Measurements from ENCODE around the gene RAB20. TPM values are rescaled to one million over a fixed set of nuclear protein-coding genes. Genes with fewer than 3 reads are reported as not detected.
"Not testable (repeated sequence)": the region's sequence is repeated elsewhere in the genome, so short reads cannot be mapped to it uniquely, and the experiment has no call there.

The RAB20 gene
- total RNA-seq, 2 donors from 2014 or later, result 2.4 to 3.7 TPM

GRCh38 chr13:110507678-110508381, 53.7 kb downstream of the RAB20 start:
- H3K27me3 Mint-ChIP-seq, result no peaks in the 10 kb centered on the region
- H3K27ac Mint-ChIP-seq, result no peak overlapping the region
- no peaks in the 10 kb centered on the region for H3K9me3 Mint-ChIP-seq
- no peak for ATAC-seq (replicated peaks)
- no peak overlapping the region for H3K4me3 Mint-ChIP-seq
- no peaks in the 10 kb centered on the region for H3K36me3 Mint-ChIP-seq (ENCODE audit: low read depth)
- no peaks in the 10 kb centered on the region for H3K4me1 Mint-ChIP-seq

DNA sequence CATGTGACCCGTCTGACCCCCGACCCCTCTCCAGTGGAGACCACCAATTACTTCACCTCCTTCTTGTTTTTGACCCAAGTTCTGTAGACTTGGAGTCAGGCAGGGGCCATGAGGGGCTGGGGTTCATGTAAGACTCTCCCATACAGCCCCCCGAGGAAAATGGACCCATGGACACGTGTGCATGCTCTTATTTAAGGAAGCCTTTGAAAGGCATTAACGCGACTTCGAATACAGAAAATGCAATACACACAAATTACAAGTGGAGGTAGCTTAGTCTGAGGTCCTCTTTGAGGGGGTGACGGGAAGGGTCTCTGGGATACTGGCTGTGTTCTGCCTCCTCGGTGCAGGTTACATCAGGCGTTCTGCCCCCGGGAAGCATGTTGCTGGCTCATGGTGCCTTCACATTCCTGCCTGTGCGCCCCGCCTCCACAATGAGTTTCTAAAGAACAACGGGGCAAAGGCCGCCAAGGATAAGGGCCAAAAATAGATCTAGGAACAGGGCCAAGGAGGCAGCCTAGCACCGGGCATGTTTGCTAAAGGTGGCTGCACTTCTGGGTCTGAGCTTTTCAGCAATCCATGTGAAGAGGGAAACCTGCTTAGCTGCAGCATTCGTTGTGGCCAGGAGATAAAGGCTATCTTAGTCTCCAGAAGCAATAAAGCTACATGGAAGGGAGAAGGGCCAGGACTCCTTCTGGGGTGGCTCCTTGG, 54.5 kb downstream of the RAB20 start:
- no peak for ATAC-seq (replicated peaks)
- Mint-ChIP-seq H3K27ac (no peak overlapping the region), H3K27me3 (peaks cover under 1% of the 10 kb centered on the region), H3K4me3 (no peak overlapping the region), H3K9me3 (no peaks in the 10 kb centered on the region), H3K4me1 (no peaks in the 10 kb centered on the region), H3K36me3 (ENCODE audit: low read depth) (no peaks in the 10 kb centered on the region)

GRCh38 chr13:110506396-110506795, 55.1 kb downstream of the RAB20 start:
- Mint-ChIP-seq H3K9me3 (no peaks in the 10 kb centered on the region), H3K27ac (no peak overlapping the region), H3K4me1 (no peaks in the 10 kb centered on the region), H3K4me3 (no peak overlapping the region), H3K36me3 (ENCODE audit: low read depth) (no peaks in the 10 kb centered on the region), H3K27me3 (peaks cover 4% of the 10 kb centered on the region)
- no peak for ATAC-seq (replicated peaks)

- Mint-ChIP-seq H3K9me3 (no peaks in the 10 kb centered on the region), H3K4me3 (no peak overlapping the region), H3K27me3 (peaks cover 4% of the 10 kb centered on the region), H3K27ac (no peak overlapping the region), H3K36me3 (ENCODE audit: low read depth) (no peaks in the 10 kb centered on the region), H3K4me1 (no peaks in the 10 kb centered on the region)
- no peak for ATAC-seq (replicated peaks)
Observed at GRCh38 chr13:110505594-110505993, 55.9 kb downstream of the RAB20 start.

DNA sequence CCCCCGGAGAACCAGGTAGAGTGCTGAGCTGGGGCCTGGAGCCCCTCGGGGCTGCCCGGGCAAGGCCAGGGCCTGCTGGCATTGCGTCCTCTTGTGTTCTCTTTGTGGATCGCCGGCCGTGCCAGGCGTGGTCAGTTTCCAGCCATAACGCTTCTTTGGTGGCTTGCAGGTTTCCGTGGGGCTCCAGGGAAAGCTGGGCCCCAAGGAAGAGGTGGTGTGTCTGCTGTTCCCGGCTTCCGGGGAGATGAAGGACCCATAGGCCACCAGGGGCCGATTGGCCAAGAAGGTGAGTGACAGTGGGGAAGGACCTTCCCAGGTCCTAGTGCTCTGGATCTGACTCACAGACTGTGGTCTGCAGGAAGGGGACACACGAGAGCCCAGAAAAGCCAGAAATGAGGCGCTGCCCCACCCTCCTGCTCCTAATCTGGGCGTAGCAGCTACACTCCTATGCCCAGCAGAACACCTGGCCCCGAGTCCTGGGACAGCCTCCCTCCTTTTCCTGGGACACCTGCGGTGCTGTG, 57.5 kb downstream of the RAB20 start:
- Mint-ChIP-seq H3K27me3 (peaks cover 7% of the 10 kb centered on the region), H3K36me3 (ENCODE audit: low read depth) (no peaks in the 10 kb centered on the region), H3K4me3 (no peak overlapping the region), H3K4me1 (no peaks in the 10 kb centered on the region), H3K27ac (no peak overlapping the region), H3K9me3 (no peaks in the 10 kb centered on the region)
- no peak for ATAC-seq (replicated peaks)

- H3K36me3 Mint-ChIP-seq (ENCODE audit: low read depth), result no peaks in the 10 kb centered on the region
- H3K27ac Mint-ChIP-seq, result no peak overlapping the region
- peaks cover 7% of the 10 kb centered on the region for H3K27me3 Mint-ChIP-seq
- no peaks in the 10 kb centered on the region for H3K4me1 Mint-ChIP-seq
- ATAC-seq (replicated peaks), result no peak
- H3K4me3 Mint-ChIP-seq, result no peak overlapping the region
- H3K9me3 Mint-ChIP-seq, result no peaks in the 10 kb centered on the region
Observed at GRCh38 chr13:110503037-110503901, 58.3 kb downstream of the RAB20 start.

GRCh38 chr13:110501188-110501587, 60.3 kb downstream of the RAB20 start:
- H3K36me3 Mint-ChIP-seq (ENCODE audit: low read depth), result no peaks in the 10 kb centered on the region
- H3K9me3 Mint-ChIP-seq, result no peaks in the 10 kb centered on the region
- no peaks in the 10 kb centered on the region for H3K4me1 Mint-ChIP-seq
- H3K27ac Mint-ChIP-seq, result no peak overlapping the region
- no peak overlapping the region for H3K4me3 Mint-ChIP-seq
- ATAC-seq (replicated peaks), result no peak
- peaks cover 7% of the 10 kb centered on the region for H3K27me3 Mint-ChIP-seq

DNA sequence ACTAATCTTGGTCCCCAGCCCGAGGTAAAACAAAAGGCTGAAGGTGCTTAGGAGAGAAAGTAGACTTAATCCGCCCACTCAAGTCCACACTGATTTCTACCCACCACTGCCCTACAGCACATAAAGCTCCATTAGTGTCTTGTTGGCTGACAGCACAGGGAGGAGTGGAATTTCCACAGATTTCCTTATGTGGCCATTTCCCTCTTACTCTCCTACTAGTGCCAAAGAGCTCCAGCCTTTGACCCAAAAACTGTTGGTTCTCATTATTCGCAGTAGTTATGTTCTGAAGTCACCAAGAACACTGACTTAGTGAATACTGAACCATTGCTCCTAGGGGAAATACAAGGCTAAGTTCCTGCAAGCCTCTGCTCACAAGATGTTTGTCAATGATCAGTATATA, 61.2 kb downstream of the RAB20 start:
- Mint-ChIP-seq H3K27ac (no peak overlapping the region), H3K4me1 (no peaks in the 10 kb centered on the region), H3K36me3 (ENCODE audit: low read depth) (no peaks in the 10 kb centered on the region), H3K27me3 (peaks cover 7% of the 10 kb centered on the region), H3K9me3 (no peaks in the 10 kb centered on the region), H3K4me3 (no peak overlapping the region)
- ATAC-seq (replicated peaks), result no peak

DNA sequence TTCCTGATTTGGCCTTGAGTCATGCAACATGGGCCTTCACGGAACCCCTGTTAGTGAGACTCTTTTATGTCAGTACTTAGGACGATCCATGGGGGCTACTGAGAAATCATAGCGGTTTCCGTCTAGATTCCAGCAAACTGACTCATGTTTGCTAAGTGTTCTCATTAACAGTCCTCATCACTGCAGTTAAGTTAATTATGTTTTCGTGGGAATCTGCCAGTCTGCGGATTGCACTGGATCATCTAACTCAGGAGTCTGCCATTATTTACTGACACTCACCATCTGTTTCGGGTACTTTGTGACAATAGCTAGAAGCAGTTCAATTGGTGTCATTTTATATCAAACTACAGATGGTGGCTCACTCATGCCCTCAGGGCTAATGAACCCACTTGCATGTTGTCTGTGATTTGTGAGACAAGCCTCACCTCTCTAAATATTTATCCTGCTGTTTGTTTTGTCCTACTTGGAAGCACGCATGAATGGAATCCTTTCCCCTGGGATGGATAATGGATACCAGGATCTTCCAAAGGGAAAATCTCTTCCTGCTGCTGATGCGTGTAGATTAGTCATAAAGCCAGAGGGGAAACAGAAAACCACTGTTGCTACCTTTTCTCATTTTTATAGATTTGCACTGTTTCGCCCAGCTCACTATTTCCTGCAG, 61.8 kb downstream of the RAB20 start:
- no peak for ATAC-seq (replicated peaks)
- Mint-ChIP-seq H3K36me3 (ENCODE audit: low read depth) (no peaks in the 10 kb centered on the region), H3K27ac (no peak overlapping the region), H3K27me3 (peaks cover 7% of the 10 kb centered on the region), H3K4me1 (no peaks in the 10 kb centered on the region), H3K4me3 (no peak overlapping the region), H3K9me3 (no peaks in the 10 kb centered on the region)

DNA sequence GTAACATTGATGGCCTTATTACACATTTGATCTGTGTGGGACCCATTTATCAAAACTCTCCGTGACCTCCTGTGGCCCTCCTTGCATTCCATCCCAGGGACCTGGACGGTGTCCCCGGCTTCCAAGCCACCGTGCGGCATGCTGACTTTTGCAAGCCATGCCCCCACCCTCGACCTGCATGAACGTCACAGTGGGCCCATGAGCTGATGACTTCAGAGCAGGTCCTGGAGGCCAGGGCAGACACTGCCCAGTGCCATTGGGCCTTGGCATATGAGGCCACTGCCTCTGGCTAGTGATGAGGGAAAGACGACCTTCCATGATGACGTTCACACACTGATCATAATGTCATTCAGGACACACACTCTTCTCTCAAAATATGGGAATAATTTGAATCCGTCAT, 62.8 kb downstream of the RAB20 start:
- Mint-ChIP-seq H3K4me1 (no peaks in the 10 kb centered on the region), H3K27ac (no peak overlapping the region), H3K4me3 (no peak overlapping the region), H3K9me3 (no peaks in the 10 kb centered on the region), H3K36me3 (ENCODE audit: low read depth) (no peaks in the 10 kb centered on the region), H3K27me3 (peaks cover 7% of the 10 kb centered on the region)
- ATAC-seq (replicated peaks), result no peak

DNA sequence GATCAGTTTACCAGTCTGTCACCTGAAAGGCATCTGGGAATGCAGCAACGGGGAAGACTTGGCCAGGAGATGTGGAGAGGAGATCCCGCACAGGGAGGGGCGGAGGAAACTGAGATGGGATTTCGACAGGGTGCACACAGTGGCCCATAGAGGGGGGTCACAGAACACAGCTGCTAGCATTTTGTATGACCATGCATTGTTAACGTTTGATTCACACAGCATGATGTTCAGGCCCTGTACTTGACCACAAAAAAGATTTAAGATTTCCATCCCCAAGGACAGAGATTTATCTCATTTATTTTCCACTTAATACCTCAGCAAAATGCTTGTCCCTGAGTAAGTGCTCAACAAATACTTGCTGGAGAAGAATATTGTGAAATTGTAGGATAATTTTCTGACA, 63.2 kb downstream of the RAB20 start:
- no peaks in the 10 kb centered on the region for H3K36me3 Mint-ChIP-seq (ENCODE audit: low read depth)
- no peak overlapping the region for H3K27ac Mint-ChIP-seq
- H3K4me1 Mint-ChIP-seq, result no peaks in the 10 kb centered on the region
- H3K27me3 Mint-ChIP-seq, result peaks cover 7% of the 10 kb centered on the region
- no peaks in the 10 kb centered on the region for H3K9me3 Mint-ChIP-seq
- no peak for ATAC-seq (replicated peaks)
- H3K4me3 Mint-ChIP-seq, result no peak overlapping the region

DNA sequence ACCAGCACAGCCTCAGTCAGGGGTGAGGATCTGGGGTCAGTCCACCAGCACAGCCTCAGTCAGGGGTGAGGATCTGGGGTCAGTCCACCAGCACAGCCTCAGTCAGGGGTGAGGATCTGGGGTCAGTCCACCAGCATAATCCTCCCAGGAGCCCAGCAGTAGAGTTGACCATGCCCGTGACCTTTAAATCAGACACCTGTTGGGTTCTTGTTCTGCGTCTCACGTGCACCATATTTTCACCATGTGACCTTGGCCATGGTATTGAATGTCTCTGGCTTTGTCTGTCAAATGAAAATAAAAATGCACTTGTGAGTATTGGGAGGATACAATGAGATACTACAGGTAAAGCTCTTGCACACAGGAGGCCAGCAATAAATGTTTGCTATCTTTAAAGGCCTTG, 63.6 kb downstream of the RAB20 start:
- H3K36me3 Mint-ChIP-seq (ENCODE audit: low read depth); H3K4me3 Mint-ChIP-seq; ATAC-seq (replicated peaks); H3K4me1 Mint-ChIP-seq; H3K27ac Mint-ChIP-seq; H3K27me3 Mint-ChIP-seq; H3K9me3 Mint-ChIP-seq: not testable (repeated sequence)

GRCh38 chr13:110497003-110497402, 64.5 kb downstream of the RAB20 start:
- no peak overlapping the region for H3K27ac Mint-ChIP-seq
- no peaks in the 10 kb centered on the region for H3K9me3 Mint-ChIP-seq
- peaks cover 6% of the 10 kb centered on the region for H3K27me3 Mint-ChIP-seq
- no peaks in the 10 kb centered on the region for H3K36me3 Mint-ChIP-seq (ENCODE audit: low read depth)
- ATAC-seq (replicated peaks), result no peak
- no peaks in the 10 kb centered on the region for H3K4me1 Mint-ChIP-seq
- no peak overlapping the region for H3K4me3 Mint-ChIP-seq

DNA sequence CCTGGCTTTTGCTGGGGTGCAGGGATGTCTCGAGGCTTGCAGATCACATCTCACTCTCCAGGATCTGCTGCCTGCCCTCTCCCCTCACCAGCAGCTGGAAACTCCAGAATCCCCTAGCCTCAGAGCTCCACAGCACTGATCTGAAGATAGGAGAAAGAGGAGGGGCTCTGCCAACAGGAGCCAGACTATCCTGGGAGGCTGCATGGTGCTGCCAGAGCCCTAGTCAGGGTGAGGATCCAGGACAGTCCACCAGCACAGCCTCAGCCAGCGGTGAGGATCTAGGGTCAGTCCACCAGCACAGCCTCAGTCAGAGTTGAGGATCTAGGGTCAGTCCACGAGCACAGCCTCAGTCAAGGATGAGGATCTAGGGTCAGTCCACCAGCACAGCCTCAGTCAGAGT, 65.2 kb downstream of the RAB20 start:
- Mint-ChIP-seq H3K36me3 (ENCODE audit: low read depth) (no peaks in the 10 kb centered on the region), H3K27me3 (peaks cover 3% of the 10 kb centered on the region), H3K4me1 (no peaks in the 10 kb centered on the region), H3K4me3 (no peak overlapping the region), H3K27ac (no peak overlapping the region), H3K9me3 (no peaks in the 10 kb centered on the region)
- ATAC-seq (replicated peaks), result no peak

Measured in activated T-helper 17 cell treated with anti-CD3 and anti-CD28 coated beads, Interleukin-2, amount 50 U/mL, for 72 hours (primary cell).